ENCODE results near the gene CD163L1.
"Not testable (repeated sequence)": the region's sequence is repeated elsewhere in the genome, so short reads cannot be mapped to it uniquely, and the experiment has no call there.

The CD163L1 gene

GRCh38 chr12:7444076-7444475 lies at the start of gene CD163L1:
CD163L1 (minus strand) TSS chr12:7444153; CDS start chr12:7444127, 26 bp downstream.
- no peak for DNase-seq

GRCh38 chr12:7493006-7493405 lies 49.1 kb upstream of the CD163L1 start:
- no peak for DNase-seq

GRCh38 chr12:7486512-7486911 lies 42.6 kb upstream of the CD163L1 start:
- no peak for DNase-seq

DNA sequence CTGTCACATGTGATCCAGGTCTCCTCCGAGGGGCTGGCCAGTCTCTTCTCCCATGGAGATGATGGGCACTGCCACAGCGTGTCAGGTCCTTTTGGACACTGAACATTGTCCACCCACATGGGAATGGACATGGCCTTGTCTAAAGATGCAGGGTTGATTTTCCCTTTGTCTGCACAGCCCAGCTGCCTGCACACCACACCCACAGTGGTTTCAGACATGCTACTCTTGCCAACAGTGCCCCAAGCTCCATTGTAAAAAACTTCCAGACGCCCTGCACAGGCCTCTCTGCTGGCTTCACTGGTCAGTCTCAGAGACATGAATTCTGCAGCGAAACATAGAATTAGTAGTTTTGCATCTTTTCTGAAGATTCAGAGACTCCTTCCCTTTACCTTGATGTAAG lies 41.1 kb upstream of the CD163L1 start:
- DNase-seq: no peak

DNA sequence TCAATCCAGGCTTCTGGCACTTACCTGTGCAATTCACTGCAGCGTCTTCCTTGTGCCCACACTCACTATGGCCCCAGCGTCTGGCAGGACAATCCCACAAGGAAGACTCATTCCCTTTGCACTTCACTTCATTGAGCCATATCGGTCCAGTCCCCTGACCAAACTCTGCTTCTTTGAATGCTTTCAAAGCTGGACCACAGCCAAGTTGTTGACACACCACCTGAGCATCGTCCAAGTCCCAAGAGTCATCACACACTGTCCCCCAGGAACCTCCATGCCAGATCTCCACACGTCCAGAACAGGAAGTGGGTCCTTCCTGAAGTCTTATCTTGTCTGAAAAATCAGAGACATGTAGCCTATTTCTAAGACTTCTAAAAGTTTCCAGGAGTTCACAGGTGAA lies 39.4 kb upstream of the CD163L1 start:
- DNase-seq: no peak

GRCh38 chr12:7479771-7480170 lies 35.8 kb upstream of the CD163L1 start:
- no peak for DNase-seq

- DNase-seq: no peak
Observed at GRCh38 chr12:7472060-7472459, 28.1 kb upstream of the CD163L1 start.

DNA sequence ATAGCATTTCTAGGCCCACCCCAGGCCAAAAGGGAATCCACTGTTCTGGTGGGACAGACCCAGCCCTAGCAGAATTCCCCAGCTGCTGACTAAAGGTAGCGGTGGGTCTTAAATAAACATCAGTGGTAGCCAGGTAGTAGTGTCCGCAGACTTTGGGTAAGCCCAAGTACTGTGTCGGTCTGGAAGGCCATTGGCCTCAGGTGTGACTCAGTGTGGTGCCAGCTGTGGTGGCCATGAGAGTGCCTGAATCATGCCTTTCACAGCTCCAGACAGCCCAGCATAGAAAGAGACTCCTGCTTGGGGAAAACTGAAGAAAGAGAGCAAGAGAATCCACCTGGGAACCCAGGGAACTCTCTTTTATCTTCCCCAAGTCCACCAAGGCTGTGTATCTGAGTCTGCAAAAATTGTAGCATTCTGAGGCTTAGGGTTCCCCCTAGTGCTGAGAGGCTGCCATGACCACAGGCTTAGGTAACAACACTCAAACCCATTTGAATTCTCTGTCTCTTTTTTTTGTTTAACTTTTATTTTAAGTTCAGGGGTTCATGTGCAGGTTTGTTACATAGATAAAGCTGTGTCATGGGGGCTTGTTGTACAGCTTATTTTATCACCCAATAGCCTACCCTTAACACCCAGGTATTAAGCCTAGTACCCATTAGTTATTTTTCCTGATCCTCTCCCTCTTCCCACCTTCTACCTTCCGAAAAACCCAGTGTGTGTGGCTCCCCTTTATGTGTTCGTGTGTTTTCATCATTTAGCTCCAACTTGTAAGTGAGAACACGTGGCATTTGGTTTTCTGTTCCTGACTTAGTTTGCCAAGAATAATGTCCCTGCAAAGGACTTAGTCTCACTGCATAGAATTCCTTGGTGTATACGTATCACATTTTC lies 16.7 kb upstream of the CD163L1 start:
- peak; percentile 61 for DNase-seq

DNA sequence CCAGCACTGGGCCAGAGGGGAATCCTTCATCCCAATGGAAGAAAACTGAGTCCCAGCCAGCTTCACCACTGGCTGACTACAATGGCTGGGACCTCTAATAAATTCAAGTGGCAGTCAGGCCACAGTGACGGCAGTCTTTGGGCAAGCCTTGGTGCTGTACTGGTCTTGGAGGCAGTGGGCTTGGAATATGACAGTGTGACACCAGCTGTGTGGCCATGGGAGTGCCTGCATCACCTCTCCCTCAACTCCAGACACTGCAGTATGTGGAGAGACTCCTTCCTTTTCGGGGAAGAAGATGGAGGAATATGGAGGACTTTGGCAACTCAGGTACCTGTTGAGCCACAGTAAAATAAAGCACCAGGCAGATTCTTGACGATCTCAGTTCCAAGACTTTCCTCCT lies 16.0 kb upstream of the CD163L1 start:
- no peak for DNase-seq

GRCh38 chr12:7451756-7452155 lies 7.8 kb upstream of the CD163L1 start:
- no peak for DNase-seq

DNA sequence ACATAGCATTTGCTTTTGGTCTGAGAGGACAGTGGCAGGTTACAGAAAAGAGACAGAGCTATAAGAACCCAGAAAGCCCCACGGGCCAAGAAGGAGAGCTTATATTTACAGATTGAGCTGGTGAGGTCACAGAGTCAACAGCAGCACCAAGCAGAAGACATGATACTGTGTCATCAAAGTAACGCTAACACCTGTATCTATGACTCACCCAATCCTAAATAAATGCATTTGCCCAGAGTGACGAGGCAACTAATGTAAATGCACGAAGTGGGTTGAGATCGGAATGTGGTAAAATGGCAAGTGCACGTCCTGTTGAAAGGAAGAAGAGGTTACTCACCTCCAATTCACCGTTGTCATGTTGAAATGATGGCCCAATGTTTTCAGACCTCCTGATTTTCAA lies 6.7 kb upstream of the CD163L1 start:
- no peak for DNase-seq

DNA sequence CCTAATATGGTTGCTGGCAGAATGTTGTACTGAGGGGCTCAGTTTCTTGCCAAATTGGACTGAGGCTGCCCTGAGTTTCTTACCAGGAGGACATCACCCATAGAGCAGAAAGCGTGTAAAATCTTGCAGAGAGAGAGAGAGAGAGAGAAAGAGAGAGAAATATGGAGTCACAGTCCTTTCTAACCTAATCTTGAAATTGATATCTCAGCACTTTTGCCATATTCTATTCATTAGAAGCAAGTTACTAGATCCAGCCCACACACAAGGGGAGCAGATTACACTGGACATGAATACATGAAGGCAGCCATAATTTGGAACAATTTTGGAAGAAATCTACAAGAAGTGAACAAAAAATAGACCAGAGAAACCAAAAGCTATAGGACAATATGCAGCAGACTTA lies 4.1 kb upstream of the CD163L1 start:
- DNase-seq: no peak

- no peak for DNase-seq
Observed at GRCh38 chr12:7444537-7444936, 584 bp upstream of the CD163L1 start.

DNA sequence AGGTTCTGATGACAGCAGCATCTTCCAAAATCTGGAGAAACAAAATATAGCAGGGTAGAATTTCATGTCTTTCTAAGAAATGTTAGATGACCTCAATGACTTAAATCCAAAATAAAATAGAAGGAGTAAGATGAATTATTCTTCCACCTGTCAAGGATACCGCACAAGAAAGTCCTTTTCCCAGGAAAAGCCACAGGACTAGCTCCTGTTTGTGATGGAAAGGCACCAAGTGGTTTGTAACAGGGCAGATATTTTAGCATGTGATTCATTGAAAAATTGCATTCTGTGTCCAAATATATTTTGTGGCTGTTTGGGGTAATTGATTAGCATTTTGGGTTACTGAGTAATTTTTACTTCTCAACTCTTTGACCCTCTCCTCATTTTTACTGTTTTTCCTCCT lies 2.7 kb downstream of the CD163L1 start:
- DNase-seq: no peak

- DNase-seq: peak; percentile 66
Observed at GRCh38 chr12:7439579-7440505, 4.1 kb downstream of the CD163L1 start.

DNA sequence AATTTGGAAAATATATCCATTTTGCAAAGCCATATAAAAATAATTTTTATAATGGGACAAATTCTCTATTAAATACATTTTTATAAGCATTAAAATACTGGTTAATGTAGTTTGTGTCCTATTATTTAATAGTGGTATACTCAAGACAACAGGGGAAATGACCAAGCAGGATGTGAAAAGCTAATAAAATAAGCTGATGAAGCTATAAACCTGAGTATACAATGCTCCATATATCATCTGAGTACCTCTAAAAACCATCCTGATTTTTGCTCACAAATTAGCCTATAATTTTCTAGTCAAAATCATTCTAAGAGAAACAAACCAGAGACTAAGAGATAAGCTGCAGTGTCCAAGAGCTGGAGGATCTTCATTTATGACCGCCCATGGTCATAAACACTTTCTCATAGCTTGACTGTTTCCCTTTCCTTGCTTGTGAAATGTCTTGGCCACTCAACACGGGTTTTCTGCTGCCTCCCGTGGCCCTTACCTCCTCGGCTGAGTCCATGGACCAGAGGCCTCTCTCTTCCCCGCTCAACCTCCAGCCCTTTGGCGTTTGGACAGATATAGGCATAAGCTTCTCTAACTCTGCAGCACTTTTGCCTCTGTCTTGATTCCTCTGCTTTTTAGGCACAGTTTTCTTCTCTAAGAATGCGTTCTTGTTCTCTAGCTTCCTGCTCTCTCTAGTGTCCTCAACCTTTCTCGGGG lies 5.5 kb downstream of the CD163L1 start:
- not testable (repeated sequence) for DNase-seq

DNA sequence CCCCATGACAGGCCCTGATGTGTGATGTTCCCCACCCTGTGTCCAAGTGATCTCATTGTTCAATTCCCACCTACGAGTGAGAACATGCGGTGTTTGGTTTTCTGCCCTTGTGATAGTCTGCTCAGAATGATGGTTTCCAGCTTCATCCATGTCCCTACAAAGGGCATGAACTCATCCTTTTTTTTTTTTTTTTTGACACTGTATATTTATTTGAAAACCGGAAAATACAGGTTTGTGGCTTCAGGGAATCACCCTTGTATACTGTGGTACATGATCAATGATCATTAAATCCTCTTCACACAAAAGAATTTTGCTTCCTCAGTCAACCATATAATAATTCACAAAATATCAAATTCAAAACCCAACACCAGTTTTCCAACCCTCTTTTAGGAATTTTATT lies 6.5 kb downstream of the CD163L1 start:
- DNase-seq: peak; percentile 14

DNA sequence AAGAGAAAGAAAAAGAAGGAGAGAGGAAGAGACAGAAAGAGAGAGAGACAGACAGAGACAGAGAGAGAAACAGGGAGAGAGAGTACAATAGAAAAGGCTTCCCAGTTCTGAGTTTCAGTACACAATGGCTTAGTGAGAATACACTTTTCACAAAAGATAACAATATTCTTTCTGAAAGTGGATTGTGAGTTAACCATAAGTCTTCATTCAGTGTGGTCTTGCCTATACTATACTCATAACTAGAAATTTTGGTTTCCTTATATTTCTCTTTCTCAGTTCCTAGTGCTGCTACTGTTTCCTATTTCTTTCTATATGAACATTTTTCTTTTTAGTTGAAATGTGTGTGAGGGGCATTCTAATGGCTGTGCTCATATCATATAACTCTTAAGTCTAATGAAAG lies 9.3 kb downstream of the CD163L1 start:
- DNase-seq: no peak

- DNase-seq: no peak
Observed at GRCh38 chr12:7433276-7433822, 10.6 kb downstream of the CD163L1 start.

GRCh38 chr12:7431993-7432685 lies 11.8 kb downstream of the CD163L1 start:
- no peak for DNase-seq

DNA sequence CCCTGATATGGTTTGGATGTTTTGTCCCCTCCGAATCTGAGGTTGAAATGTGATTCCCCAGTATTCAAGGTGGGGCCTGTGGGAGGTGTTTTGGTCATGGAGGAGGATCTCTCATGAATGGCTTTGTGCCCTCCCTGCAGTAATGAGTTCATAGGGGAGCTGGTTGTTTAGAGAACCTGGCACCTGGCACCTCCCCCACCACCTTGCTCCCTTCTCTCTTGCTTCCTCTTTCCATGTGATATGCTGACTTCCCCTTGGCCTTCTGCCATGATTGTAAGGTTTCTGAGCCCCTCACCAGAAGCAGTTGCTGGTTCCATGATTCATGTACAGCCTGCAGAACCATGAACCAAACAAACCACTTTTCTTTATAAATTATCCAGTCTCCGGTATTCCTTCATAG lies 32.6 kb downstream of the CD163L1 start:
- DNase-seq: no peak

- no peak for DNase-seq
Observed at GRCh38 chr12:7404275-7404674, 39.7 kb downstream of the CD163L1 start.

All from stimulated activated CD4-positive, alpha-beta T cell treated with anti-CD3 and anti-CD28 coated beads, Interleukin-15, amount 100 ng/mL, for 24 hours (primary cell).